ENCODE results near the gene CLIC6.
A peak's percentile ranks its signal among the peaks of the same experiment; 100 is the strongest.

Gene CLIC6

GRCh38 chr21:34702341-34703170 is 33.8 kb downstream of the CLIC6 start:
- TF ChIP-seq CTCF (IDR thresholded peaks at IDR 0.05; ENCODE audit: borderline replicate concordance, control extremely low read depth, extremely low read depth, insufficient read depth, missing control alignments), result no peak
- in situ Hi-C loops (cut with MboI; ENCODE audit: low sequenced_read_pairs, unreplicated experiment), result loop anchor here (10.0 kb wide), 1 partner anchor 62 kb away; no protein-coding TSS in a partner anchor
- no peak for DNase-seq (ENCODE audit: low spot score)

- no peak for TF ChIP-seq CTCF (IDR thresholded peaks at IDR 0.05; ENCODE audit: borderline replicate concordance, control extremely low read depth, extremely low read depth, insufficient read depth, missing control alignments)
- in situ Hi-C loops (cut with MboI; ENCODE audit: low sequenced_read_pairs, unreplicated experiment), result loop anchor here (10.0 kb wide), 1 partner anchor 61 kb away; no protein-coding TSS in a partner anchor
- DNase-seq (ENCODE audit: low spot score), result no peak
These were observed 34.8 kb downstream of the CLIC6 start for GRCh38 chr21:34703571-34703970.

GRCh38 chr21:34704119-34704518 is 35.3 kb downstream of the CLIC6 start:
- no peak for TF ChIP-seq CTCF (IDR thresholded peaks at IDR 0.05; ENCODE audit: borderline replicate concordance, control extremely low read depth, extremely low read depth, insufficient read depth, missing control alignments)
- in situ Hi-C loops (cut with MboI; ENCODE audit: low sequenced_read_pairs, unreplicated experiment), result loop anchor here (10.0 kb wide), 1 partner anchor 61 kb away; no protein-coding TSS in a partner anchor
- no peak for DNase-seq (ENCODE audit: low spot score)

GRCh38 chr21:34705011-34705410 is 36.2 kb downstream of the CLIC6 start:
- TF ChIP-seq CTCF (IDR thresholded peaks at IDR 0.05; ENCODE audit: borderline replicate concordance, control extremely low read depth, extremely low read depth, insufficient read depth, missing control alignments), result no peak
- DNase-seq (ENCODE audit: low spot score), result no peak
- in situ Hi-C loops (cut with MboI; ENCODE audit: low sequenced_read_pairs, unreplicated experiment), result loop anchor here (10.0 kb wide), 1 partner anchor 60 kb away; no protein-coding TSS in a partner anchor

- no peak for TF ChIP-seq CTCF (IDR thresholded peaks at IDR 0.05; ENCODE audit: borderline replicate concordance, control extremely low read depth, extremely low read depth, insufficient read depth, missing control alignments)
- in situ Hi-C loops (cut with MboI; ENCODE audit: low sequenced_read_pairs, unreplicated experiment), result loop anchor here (10.0 kb wide), 1 partner anchor 58 kb away; no protein-coding TSS in a partner anchor
- no peak for DNase-seq (ENCODE audit: low spot score)
These were observed 37.5 kb downstream of the CLIC6 start for GRCh38 chr21:34706337-34706736.

- no peak for TF ChIP-seq CTCF (IDR thresholded peaks at IDR 0.05; ENCODE audit: borderline replicate concordance, control extremely low read depth, extremely low read depth, insufficient read depth, missing control alignments)
- DNase-seq (ENCODE audit: low spot score), result peak; percentile 74
- in situ Hi-C loops (cut with MboI; ENCODE audit: low sequenced_read_pairs, unreplicated experiment), result loop anchor here (10.0 kb wide), 1 partner anchor 57 kb away; no protein-coding TSS in a partner anchor
These were observed 39.1 kb downstream of the CLIC6 start for GRCh38 chr21:34707876-34708325.

All from GM13976 (cell line).